GM21737 (cell line): ENCODE measurements around the gene FAM8A1.

Source experiments
- ATAC-seq: cut with Tn5 transposase; IDR thresholded peaks from one replicate; pipeline ENCODE4 v1.9.1; 2021; ENCODE audit warnings: mild to moderate bottlenecking, moderate library complexity; ENCODE audit not compliant: unreplicated experiment

Gene FAM8A1

DNA sequence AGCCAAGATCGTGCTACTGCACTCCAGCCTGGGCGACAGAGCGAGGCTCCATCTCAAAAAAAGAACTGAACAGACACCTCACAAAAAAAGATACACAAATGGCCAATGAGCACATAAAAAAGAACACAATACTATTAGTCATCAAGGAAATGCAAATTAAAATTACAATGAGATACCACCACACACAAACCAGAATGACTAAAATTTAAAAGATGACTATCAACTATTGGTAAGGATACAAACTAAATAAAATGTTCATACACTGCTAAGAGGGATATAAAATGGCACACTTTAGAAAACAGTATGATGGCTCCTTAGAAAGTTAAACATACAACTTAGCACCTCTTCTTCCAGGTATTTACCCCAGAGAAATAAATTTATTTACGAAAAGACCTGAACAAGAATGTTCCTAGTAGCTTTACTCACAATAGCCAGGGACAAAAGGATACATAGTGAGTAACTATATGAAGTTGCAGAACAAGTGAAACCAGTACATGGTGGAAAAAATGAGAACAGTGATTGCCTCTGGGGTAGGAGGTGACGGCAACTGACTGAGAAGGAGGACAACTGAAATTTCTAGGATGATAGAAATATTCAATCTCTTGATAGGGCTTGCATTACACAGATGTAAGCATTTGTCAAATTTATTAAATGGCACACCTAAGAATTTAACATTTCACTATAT, 53.2 kb downstream of the FAM8A1 start:
- no peak for ATAC-seq

DNA sequence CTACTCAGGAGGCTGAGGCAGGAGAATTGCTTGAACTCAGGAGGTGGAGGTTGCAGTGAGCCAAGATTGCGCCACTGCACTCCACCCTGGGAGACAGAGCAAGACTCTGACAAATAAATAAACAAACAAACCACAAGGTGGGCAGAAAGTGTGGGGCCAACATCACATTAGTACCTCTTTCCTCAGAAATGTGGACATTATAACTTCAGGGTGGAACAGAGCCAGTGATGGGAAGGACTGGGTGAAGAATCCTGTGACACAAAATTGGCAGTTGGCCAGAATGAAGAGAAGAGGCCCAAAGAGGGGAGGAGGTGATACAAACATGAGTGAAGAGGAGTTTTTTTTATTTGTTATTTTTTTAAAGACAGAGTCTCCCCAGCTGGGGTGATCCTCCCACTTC, 56.0 kb downstream of the FAM8A1 start:
- ATAC-seq = no peak

DNA sequence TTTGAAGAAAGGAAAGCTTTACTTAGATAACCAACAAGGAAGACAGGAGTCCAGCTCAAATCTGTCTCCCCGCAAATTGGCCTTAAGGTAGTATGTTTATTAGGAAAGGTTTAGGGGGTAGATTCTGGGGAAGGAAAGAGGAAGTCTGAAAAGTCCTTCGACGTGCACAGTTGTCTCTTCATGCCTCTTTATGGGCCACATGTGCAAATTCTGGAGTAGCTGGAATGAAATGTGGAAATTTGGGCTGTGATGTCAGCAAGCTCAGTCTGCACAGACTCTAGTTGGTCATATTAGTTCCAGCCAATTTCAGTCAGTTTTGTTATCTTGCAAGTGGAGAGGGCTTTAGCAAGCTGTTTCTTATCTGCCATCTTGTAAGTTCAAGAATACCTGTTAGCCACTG, 56.5 kb downstream of the FAM8A1 start:
- ATAC-seq = no peak
